HepG2 (cell line): Measurements from ENCODE around the gene PC. TPM values are rescaled to one million over a fixed set of nuclear protein-coding genes. Genes with fewer than 3 reads are reported as not detected.

Experiments used
- ATF6 ChIP-seq: sonication (generic); formaldehyde crosslinking; conservative IDR thresholded peaks from 2 replicates; pipeline ENCODE4 v1.4.0; 2020; ENCODE audit warnings: missing genetic modification reagents
- CREBL2 ChIP-seq: sonication (generic); formaldehyde crosslinking; IDR thresholded peaks from 2 replicates; pipeline ENCODE4 v1.8.1; 2023; ENCODE audit warnings: missing genetic modification reagents, mild to moderate bottlenecking, borderline replicate concordance
- EED ChIP-seq: sonication (generic); formaldehyde crosslinking; IDR thresholded peaks from 2 replicates; pipeline ENCODE4 v1.5.0; 2020; ENCODE audit warnings: mild to moderate bottlenecking, missing genetic modification reagents
- GATAD1 ChIP-seq: IDR thresholded peaks from 2 replicates; pipeline ENCODE4 v1.6.1; 2016; ENCODE audit warnings: missing genetic modification reagents, missing compliant biosample characterization
- GMEB2 ChIP-seq: IDR thresholded peaks from 2 replicates; pipeline ENCODE4 v1.6.1; 2016; ENCODE audit warnings: missing biosample characterization, missing genetic modification reagents, low read depth
- IKZF4 ChIP-seq: sonication (generic); formaldehyde crosslinking; IDR thresholded peaks from 2 replicates; pipeline ENCODE4 v1.5.1; 2020; ENCODE audit warnings: borderline replicate concordance, mild to moderate bottlenecking, low read depth, missing genetic modification reagents; ENCODE audit errors: not compliant biosample characterization
- JUND ChIP-seq: sonication (generic); formaldehyde crosslinking; IDR thresholded peaks from 2 replicates; pipeline ENCODE4 v1.8.0; 2022; ENCODE audit warnings: mild to moderate bottlenecking, missing genetic modification reagents
- MED8 ChIP-seq: sonication (generic); formaldehyde crosslinking; IDR thresholded peaks from 2 replicates; pipeline ENCODE4 v1.8.1; 2023; ENCODE audit warnings: mild to moderate bottlenecking, missing genetic modification reagents; ENCODE audit not compliant: insufficient replicate concordance
- NFE2L2 ChIP-seq: fragments of 150-350 bp; IDR thresholded peaks from 2 replicates; pipeline ENCODE4 v1.6.1; 2014; ENCODE audit warnings: low read length
- RAD21 ChIP-seq: fragments of 450-650 bp; formaldehyde crosslinking; IDR thresholded peaks from 2 replicates; pipeline ENCODE4 v1.5.0; 2020; ENCODE audit warnings: mild to moderate bottlenecking
- RBM39 ChIP-seq: fragments of 200-400 bp; formaldehyde crosslinking; IDR thresholded peaks from one replicate; pipeline ENCODE4 v1.6.1; 2018; ENCODE audit warnings: antibody characterized with exemption, mild to moderate bottlenecking, low read depth, low read length; ENCODE audit not compliant: poor library complexity, severe bottlenecking
- RXRB ChIP-seq: IDR thresholded peaks from 2 replicates; pipeline ENCODE4 v1.6.1; 2016; ENCODE audit warnings: borderline replicate concordance, missing genetic modification reagents, missing compliant biosample characterization
- SETDB1 ChIP-seq: sonication (generic); formaldehyde crosslinking; IDR thresholded peaks from 2 replicates; pipeline ENCODE4 v1.5.1; 2020; ENCODE audit warnings: missing genetic modification reagents, mild to moderate bottlenecking, borderline replicate concordance
- SSRP1 ChIP-seq: IDR thresholded peaks from 2 replicates; pipeline ENCODE4 v1.6.1; 2016; ENCODE audit warnings: control low read depth
- TEAD2 ChIP-seq: sonication (generic); formaldehyde crosslinking; IDR thresholded peaks from 2 replicates; pipeline ENCODE4 v1.9.0; 2021; ENCODE audit warnings: missing genetic modification reagents
- ZBTB8A ChIP-seq: sonication (generic); formaldehyde crosslinking; IDR thresholded peaks from 2 replicates; pipeline ENCODE4 v1.4.0; 2020; ENCODE audit warnings: mild to moderate bottlenecking, low read depth, missing genetic modification reagents, borderline replicate concordance
- ZNF335 ChIP-seq: sonication (generic); formaldehyde crosslinking; IDR thresholded peaks from 2 replicates; pipeline ENCODE4 v1.4.0; 2020; ENCODE audit warnings: missing genetic modification reagents
- ZNF382 ChIP-seq: sonication (generic); formaldehyde crosslinking; IDR thresholded peaks from 2 replicates; pipeline ENCODE4 v1.5.0; 2020; ENCODE audit warnings: missing genetic modification reagents, mild to moderate bottlenecking, borderline replicate concordance
- ZNF790 ChIP-seq: sonication (generic); formaldehyde crosslinking; IDR thresholded peaks from 2 replicates; pipeline ENCODE4 v1.8.0; 2022; ENCODE audit warnings: missing genetic modification reagents, mild to moderate bottlenecking, borderline replicate concordance
- ZNF792 ChIP-seq: IDR thresholded peaks from 2 replicates; pipeline ENCODE4 v1.6.1; 2016
- ZNF879 ChIP-seq: sonication (generic); formaldehyde crosslinking; IDR thresholded peaks from 2 replicates; pipeline ENCODE4 v1.8.1; 2023; ENCODE audit warnings: missing genetic modification reagents
- polyA plus RNA-seq, 8 experiments: library from polyadenylated mRNA; depleted of rRNA in 3 of 8; stranded (reverse) in 7 of 8; unstranded in 1 of 8; fragments of >200 nt; fragmentation: Illumina TruSeq in 4 of 8; extraction: Trizol in 4 of 8; gene quantifications; 2 replicates each; pipeline versions ENCODE4 v1.2.1 to v1.2.3, GENCODE V29; 2011 to 2016; ENCODE audit warnings: low read depth in 4 of 8, missing spikeins in 1 of 8, mixed read lengths in 1 of 8; ENCODE audit not compliant: insufficient read depth in 1 of 8
- total RNA-seq, 5 experiments: library from RNA; depleted of rRNA; stranded (reverse); fragments of >200 nt; fragmentation: Illumina TruSeq; extraction: Trizol; gene quantifications; 2 replicates each; pipeline ENCODE4 v1.2.3, GENCODE V29; 2016; ENCODE audit warnings: low read depth in 1 of 5
- TF ChIP-seq, protein P1 (sequence below): sonication (generic); formaldehyde crosslinking; IDR thresholded peaks from 2 replicates; pipeline ENCODE4 v1.8.1; 2023; ENCODE audit warnings: mild to moderate bottlenecking, missing genetic modification reagents, borderline replicate concordance
- TF ChIP-seq, protein P2 (sequence below): IDR thresholded peaks from 2 replicates; pipeline ENCODE4 v1.6.1; 2016
- TF ChIP-seq, protein P3 (sequence below): sonication (generic); formaldehyde crosslinking; conservative IDR thresholded peaks from 2 replicates; pipeline ENCODE4 v1.8.0; 2022; ENCODE audit warnings: missing genetic modification reagents

PC gene
- total and polyA plus RNA-seq, 2 of the 13 experiments (the other 11 are each of a cell fraction or from before 2014, with no cell fraction given) = 29.0 to 39.0 TPM

DNA sequence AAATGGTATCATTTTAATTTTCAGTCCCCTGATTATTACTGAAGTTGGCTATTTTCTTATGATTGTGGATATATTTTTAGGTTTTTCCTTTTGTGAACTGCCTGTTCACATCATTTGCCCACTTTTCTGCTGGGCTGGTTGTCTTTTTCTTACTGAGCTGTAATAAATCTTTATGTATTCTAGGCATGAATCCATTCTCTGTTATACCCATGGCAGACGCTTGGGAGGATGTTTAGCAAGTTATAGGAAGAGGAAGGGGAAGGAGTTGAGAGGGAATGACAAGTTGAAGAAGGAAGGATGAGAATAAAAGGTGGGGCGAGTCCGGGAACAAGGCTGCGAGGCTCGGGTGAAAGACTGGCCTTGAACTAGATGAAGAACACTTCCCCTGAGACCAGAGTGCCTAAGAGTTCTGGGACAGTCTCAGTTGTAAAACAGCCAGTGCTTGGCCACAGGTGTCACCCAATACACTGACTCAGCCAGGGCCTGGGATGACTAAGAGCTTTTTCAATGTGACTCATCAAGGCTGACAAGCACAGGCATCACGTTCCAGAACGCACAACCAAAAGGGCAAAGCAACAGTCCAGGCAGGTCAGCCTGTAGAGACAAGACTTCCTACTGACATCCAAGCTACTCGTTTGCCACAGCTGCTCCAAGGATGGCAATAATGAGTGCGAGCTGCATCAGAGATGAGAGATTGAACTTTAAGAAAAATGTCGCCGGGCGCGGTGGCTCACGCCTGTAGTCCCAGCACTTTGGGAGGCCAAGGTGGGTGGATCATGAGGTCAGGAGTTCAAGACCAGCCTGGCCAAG lies 66.1 kb downstream of the PC start (continued):
- TF ChIP-seq IKZF4 (no peak), RAD21 (CRISPR knock-in tag) (no peak), NFE2L2 (peak; percentile 90; the same call in 1 of the 2 replicates), GATAD1 (CRISPR knock-in tag) (0 out of 2 replicates have a peak, but pooled peaks have one; percentile 16), SSRP1 (CRISPR knock-in tag) (no peak), ZNF879 (CRISPR knock-in tag) (no peak), ATF6 (CRISPR knock-in tag) (no peak), ZNF792 (CRISPR knock-in tag) (peak; percentile 65; the same call in 1 of the 2 replicates), ZNF790 (no peak), MED8 (CRISPR knock-in tag) (no peak), ZNF335 (no peak), JUND (CRISPR knock-in tag) (peak; percentile 92), RBM39 (no peak), ZNF382 (CRISPR knock-in tag) (no peak), EED (CRISPR knock-in tag) (no peak), CREBL2 (CRISPR knock-in tag) (no peak), ZBTB8A (CRISPR knock-in tag) (no peak), RXRB (CRISPR knock-in tag) (peak; percentile 71), SETDB1 (CRISPR knock-in tag) (no peak), GMEB2 (CRISPR knock-in tag) (no peak), TEAD2 (CRISPR knock-in tag) (no peak)
- TF ChIP-seq, protein P1, sequence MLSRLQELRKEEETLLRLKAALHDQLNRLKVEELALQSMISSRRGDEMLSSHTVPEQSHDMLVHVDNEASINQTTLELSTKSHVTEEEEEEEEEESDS (CRISPR knock-in tag) = no peak
- TF ChIP-seq, protein P2, sequence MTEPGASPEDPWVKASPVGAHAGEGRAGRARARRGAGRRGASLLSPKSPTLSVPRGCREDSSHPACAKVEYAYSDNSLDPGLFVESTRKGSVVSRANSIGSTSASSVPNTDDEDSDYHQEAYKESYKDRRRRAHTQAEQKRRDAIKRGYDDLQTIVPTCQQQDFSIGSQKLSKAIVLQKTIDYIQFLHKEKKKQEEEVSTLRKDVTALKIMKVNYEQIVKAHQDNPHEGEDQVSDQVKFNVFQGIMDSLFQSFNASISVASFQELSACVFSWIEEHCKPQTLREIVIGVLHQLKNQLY (CRISPR knock-in tag) = 0 out of 2 replicates have a peak, but pooled peaks have one; percentile 37
- TF ChIP-seq, protein P3, sequence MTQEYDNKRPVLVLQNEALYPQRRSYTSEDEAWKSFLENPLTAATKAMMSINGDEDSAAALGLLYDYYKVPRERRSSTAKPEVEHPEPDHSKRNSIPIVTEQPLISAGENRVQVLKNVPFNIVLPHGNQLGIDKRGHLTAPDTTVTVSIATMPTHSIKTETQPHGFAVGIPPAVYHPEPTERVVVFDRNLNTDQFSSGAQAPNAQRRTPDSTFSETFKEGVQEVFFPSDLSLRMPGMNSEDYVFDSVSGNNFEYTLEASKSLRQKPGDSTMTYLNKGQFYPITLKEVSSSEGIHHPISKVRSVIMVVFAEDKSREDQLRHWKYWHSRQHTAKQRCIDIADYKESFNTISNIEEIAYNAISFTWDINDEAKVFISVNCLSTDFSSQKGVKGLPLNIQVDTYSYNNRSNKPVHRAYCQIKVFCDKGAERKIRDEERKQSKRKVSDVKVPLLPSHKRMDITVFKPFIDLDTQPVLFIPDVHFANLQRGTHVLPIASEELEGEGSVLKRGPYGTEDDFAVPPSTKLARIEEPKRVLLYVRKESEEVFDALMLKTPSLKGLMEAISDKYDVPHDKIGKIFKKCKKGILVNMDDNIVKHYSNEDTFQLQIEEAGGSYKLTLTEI = no peak
